ENCODE results near the gene LRP8. TPM values are rescaled to one million over a fixed set of nuclear protein-coding genes. Genes with fewer than 3 reads are reported as not detected.

The LRP8 gene
- total and polyA plus RNA-seq, 2 of the 13 experiments (the other 11 are each of a cell fraction or from before 2014, with no cell fraction given): 17.3 to 17.4 TPM

GRCh38 chr1:53330819-53331218 is 2.9 kb upstream of the LRP8 start:
- no peak for ATAC-seq
- Histone ChIP-seq H3K27ac (ENCODE audit: extremely low read length, insufficient read depth, low read length) (no peak overlapping the region), H2AFZ (ENCODE audit: low read length) (no peak overlapping the region), H3K4me1 (ENCODE audit: insufficient read depth, low read length) (peaks cover 11% of the 10 kb centered on the region), H3K4me2 (ENCODE audit: low read depth, low read length) (no peak overlapping the region), H3K9ac (ENCODE audit: insufficient read depth, low read depth, low read length) (no peak overlapping the region), H3K79me2 (ENCODE audit: insufficient read depth, low read length) (peaks cover 5% of the 10 kb centered on the region), H3K27me3 (ENCODE audit: control insufficient read depth in 1 of 2, insufficient read depth in 2 of 2, low read length in 2 of 2) (peaks cover 0 to 38% of the 10 kb centered on the region in 2 experiments; a peak in 4 of 5 replicates), H3K4me3 (replicated peaks in 1 of 3; ENCODE audit: insufficient read depth in 1 of 3, low read depth in 2 of 3, low read length in 3 of 3) (no peak overlapping the region), H3K36me3 (replicated peaks in 1 of 2; ENCODE audit: control insufficient read depth in 1 of 2, insufficient read depth in 2 of 2, low read length in 2 of 2) (no peaks in the 10 kb centered on the region), H3K9me3 (ENCODE audit: low read length) (no peaks in the 10 kb centered on the region), H4K20me1 (ENCODE audit: insufficient read depth, low read length) (no peaks in the 10 kb centered on the region)
- DNase-seq (ENCODE audit: low spot score): peak; percentile 29
- intact Hi-C loops (cut with micrococcal nuclease; ENCODE audit: unreplicated experiment): no loop called here
- CTCF ChIA-PET (ENCODE audit: low intra/inter-chr PET ratio, low total read pairs): no interaction called here
- POLR2A ChIA-PET: no interaction called here
- BruUV-seq (replicated peaks): no TSS peak
- 5% methylated on average over 5 of the region's 5 CpGs for WGBS (ENCODE audit: low lambda C conversion rate)
- TF ChIP-seq GLI4 (CRISPR knock-in tag; IDR thresholded peaks at IDR 0.05; ENCODE audit: borderline replicate concordance) (no peak), CEBPB (IDR thresholded peaks at IDR 0.05; ENCODE audit: borderline replicate concordance, low read depth, low read length) (peak; percentile 60; the same call in 1 of the 2 replicates)
- no peak for FAIRE-seq
- in situ Hi-C loops (cut with HindIII; ENCODE audit: extremely low pct_ligation_motif_present, low pct_unique_long_range_greater_than_20kb): no loop called here

GRCh38 chr1:53328541-53329499 is 950 bp upstream of the LRP8 start:
- POLR2A ChIA-PET: no interaction called here
- Histone ChIP-seq H3K4me3 (replicated peaks in 1 of 3; ENCODE audit: insufficient read depth in 1 of 3, low read depth in 2 of 3, low read length in 3 of 3) (peak overlapping the region; percentile 63 to 88 (median 69)), H3K27ac (ENCODE audit: extremely low read length, insufficient read depth, low read length) (peak overlapping the region; percentile 15), H3K4me2 (ENCODE audit: low read depth, low read length) (peak overlapping the region; percentile 87), H2AFZ (ENCODE audit: low read length) (no peak overlapping the region), H3K9ac (ENCODE audit: insufficient read depth, low read depth, low read length) (peak overlapping the region; percentile 39; the same call in 1 of the 2 replicates), H3K9me3 (ENCODE audit: low read length) (no peaks in the 10 kb centered on the region), H3K27me3 (ENCODE audit: control insufficient read depth in 1 of 2, insufficient read depth in 2 of 2, low read length in 2 of 2) (peaks cover 0 to 36% of the 10 kb centered on the region in 2 experiments; a peak in 4 of 5 replicates), H4K20me1 (ENCODE audit: insufficient read depth, low read length) (no peaks in the 10 kb centered on the region), H3K36me3 (replicated peaks in 1 of 2; ENCODE audit: control insufficient read depth in 1 of 2, insufficient read depth in 2 of 2, low read length in 2 of 2) (peaks cover 0 to 12% of the 10 kb centered on the region in 2 experiments; a peak in 2 of 5 replicates), H3K4me1 (ENCODE audit: insufficient read depth, low read length) (peaks cover 25% of the 10 kb centered on the region), H3K79me2 (ENCODE audit: insufficient read depth, low read length) (peaks cover 20% of the 10 kb centered on the region)
- CTCF ChIA-PET (ENCODE audit: low intra/inter-chr PET ratio, low total read pairs): no interaction called here
- 58% methylated on average over 10 of the region's 35 CpGs for WGBS (ENCODE audit: low lambda C conversion rate)
- in situ Hi-C loops (cut with HindIII; ENCODE audit: extremely low pct_ligation_motif_present, low pct_unique_long_range_greater_than_20kb) (no loop called here), intact Hi-C loops (cut with micrococcal nuclease; ENCODE audit: unreplicated experiment) (no loop called here)
- FAIRE-seq (no peak), DNase-seq (ENCODE audit: low spot score) (no peak), ATAC-seq (peak; percentile 13)
- no TSS peak for BruUV-seq (replicated peaks)
- TF ChIP-seq ZNF460 (CRISPR knock-in tag; IDR thresholded peaks at IDR 0.05; ENCODE audit: borderline replicate concordance): no peak
- peak; percentile 53; the same call in 1 of the 2 replicates for TF ChIP-seq ATF7-NPFF (CRISPR knock-in tag; IDR thresholded peaks at IDR 0.05; ENCODE audit: low read depth)
- TF ChIP-seq ZNF687 (CRISPR knock-in tag; IDR thresholded peaks at IDR 0.05): peak; percentile 46
- TF ChIP-seq ZFX (CRISPR knock-in tag; IDR thresholded peaks at IDR 0.05; ENCODE audit: low read depth): 0 out of 2 replicates have a peak, but pooled peaks have one; percentile 3
- no peak for TF ChIP-seq NFE2L2 (IDR thresholded peaks at IDR 0.05; ENCODE audit: low read length)
